Memory B cell (primary cell): ENCODE data around the gene UGGT2.

Source experiments
- ATAC-seq: fragments of 150-1000 bp; cut with Tn5 transposase; 2 replicates; pipeline ENCODE4 v1.10.0; 2021; ENCODE audit warnings: low read depth, mild to moderate bottlenecking, moderate library complexity
- DNase-seq, 2 donors: peaks; one replicate each; pipeline ENCODE4 v3.0.0; 2022; ENCODE audit warnings: low spot score in 2 of 2
- H3K27ac Mint-ChIP-seq: one replicate; pipeline ENCODE4 v1.8.0; 2022; ENCODE audit warnings: mild to moderate bottlenecking, moderate library complexity, mixed read lengths
- H3K27me3 Mint-ChIP-seq: one replicate; pipeline ENCODE4 v1.8.0; 2022; ENCODE audit warnings: mixed read lengths
- H3K36me3 Mint-ChIP-seq: one replicate; pipeline ENCODE4 v1.8.0; 2022; ENCODE audit warnings: mild to moderate bottlenecking, mixed read lengths
- H3K4me1 Mint-ChIP-seq: one replicate; pipeline ENCODE4 v1.8.0; 2022; ENCODE audit warnings: mixed read lengths
- H3K4me3 Mint-ChIP-seq: one replicate; pipeline ENCODE4 v1.8.0; 2022; ENCODE audit warnings: mild to moderate bottlenecking, moderate library complexity, mixed read lengths
- H3K9me3 Mint-ChIP-seq: one replicate; pipeline ENCODE4 v1.8.0; 2022; ENCODE audit warnings: mixed read lengths

The UGGT2 gene, protein sequence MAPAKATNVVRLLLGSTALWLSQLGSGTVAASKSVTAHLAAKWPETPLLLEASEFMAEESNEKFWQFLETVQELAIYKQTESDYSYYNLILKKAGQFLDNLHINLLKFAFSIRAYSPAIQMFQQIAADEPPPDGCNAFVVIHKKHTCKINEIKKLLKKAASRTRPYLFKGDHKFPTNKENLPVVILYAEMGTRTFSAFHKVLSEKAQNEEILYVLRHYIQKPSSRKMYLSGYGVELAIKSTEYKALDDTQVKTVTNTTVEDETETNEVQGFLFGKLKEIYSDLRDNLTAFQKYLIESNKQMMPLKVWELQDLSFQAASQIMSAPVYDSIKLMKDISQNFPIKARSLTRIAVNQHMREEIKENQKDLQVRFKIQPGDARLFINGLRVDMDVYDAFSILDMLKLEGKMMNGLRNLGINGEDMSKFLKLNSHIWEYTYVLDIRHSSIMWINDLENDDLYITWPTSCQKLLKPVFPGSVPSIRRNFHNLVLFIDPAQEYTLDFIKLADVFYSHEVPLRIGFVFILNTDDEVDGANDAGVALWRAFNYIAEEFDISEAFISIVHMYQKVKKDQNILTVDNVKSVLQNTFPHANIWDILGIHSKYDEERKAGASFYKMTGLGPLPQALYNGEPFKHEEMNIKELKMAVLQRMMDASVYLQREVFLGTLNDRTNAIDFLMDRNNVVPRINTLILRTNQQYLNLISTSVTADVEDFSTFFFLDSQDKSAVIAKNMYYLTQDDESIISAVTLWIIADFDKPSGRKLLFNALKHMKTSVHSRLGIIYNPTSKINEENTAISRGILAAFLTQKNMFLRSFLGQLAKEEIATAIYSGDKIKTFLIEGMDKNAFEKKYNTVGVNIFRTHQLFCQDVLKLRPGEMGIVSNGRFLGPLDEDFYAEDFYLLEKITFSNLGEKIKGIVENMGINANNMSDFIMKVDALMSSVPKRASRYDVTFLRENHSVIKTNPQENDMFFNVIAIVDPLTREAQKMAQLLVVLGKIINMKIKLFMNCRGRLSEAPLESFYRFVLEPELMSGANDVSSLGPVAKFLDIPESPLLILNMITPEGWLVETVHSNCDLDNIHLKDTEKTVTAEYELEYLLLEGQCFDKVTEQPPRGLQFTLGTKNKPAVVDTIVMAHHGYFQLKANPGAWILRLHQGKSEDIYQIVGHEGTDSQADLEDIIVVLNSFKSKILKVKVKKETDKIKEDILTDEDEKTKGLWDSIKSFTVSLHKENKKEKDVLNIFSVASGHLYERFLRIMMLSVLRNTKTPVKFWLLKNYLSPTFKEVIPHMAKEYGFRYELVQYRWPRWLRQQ (N-terminal part only)

DNA sequence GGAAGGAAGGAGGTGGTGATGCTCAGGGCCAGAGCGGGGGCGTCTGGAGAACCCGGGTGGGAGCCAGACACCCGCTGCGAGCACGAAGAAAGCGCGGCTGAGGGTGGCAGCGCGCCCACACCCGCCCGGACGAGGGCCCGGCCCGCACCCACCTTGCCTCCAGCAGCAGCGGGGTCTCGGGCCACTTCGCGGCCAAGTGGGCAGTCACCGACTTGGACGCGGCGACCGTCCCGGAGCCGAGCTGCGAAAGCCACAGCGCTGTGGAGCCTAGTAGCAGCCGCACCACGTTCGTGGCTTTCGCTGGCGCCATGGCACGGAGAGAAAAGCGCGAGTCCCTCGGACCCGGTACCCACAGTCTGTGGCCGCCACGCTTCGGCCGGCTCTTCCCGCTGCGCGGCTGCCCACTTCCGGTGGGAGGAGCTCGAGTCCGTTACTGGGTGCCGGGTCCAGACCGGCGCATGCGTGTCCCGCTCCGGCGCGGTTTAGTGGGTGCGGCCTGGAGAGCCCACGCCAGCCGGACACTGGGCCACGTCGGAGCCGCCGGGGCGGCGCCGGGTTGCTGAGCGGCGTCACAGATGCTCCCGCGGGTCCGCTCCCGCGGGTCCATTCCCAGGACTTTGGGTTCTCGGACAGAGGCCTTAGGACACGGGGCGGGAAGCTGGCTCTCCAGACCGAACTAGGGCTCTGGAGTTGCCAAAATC, at the start of gene UGGT2:
TSS of gene UGGT2 (minus strand) at position 399 of the 701 bp plus-strand sequence. CDS start at position 310, 89 bp downstream.
- Mint-ChIP-seq H3K9me3 (peaks cover 1% of the 10 kb centered on the region), H3K36me3 (no peaks in the 10 kb centered on the region), H3K4me1 (peaks cover 8% of the 10 kb centered on the region), H3K27me3 (peaks cover 8% of the 10 kb centered on the region), H3K4me3 (peak within 1 kb of the TSS; percentile 94), H3K27ac (peak within 1 kb of the TSS; percentile 62)
- ATAC-seq, result peak; percentile 70
- peak in 1 of 2 donors; percentile 24 for DNase-seq

DNA sequence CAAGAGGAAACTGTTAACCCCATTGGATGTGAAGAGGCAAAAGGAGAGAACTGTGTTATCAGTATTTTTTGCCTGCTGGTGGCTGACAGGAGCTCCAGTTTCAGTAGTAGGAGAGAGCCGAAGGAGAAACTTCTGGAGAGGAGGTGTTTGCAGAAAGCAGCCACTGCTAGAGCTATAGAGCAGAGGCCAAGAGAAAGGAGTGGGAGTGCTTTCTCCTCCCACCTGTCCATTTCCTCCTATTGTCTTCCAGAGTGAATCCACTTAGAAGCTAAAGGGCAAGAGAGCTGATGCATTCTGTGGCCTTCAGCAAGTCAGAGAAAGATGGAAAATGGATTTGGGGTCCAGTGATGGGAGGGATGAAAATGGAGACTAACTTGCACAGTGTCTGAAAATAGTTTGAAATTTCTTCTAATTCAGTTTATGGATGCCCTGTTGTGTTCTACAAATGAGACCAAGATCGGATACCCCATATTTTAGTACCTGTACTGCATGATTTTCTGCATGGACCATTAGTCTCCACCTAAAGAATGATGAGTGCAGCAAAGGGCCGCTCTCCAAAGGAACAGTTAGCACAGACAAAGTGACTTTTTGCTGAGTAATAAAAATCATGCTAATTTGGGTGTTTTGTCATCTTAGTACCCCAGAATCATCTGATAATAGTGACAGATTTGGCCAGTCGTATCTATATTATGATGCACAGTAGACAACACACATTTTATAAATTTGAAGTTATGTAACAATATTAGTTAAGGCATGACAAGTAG, 47.4 kb upstream of the UGGT2 start:
- ATAC-seq (no peak), DNase-seq (no peak)
- H3K27me3 Mint-ChIP-seq, result no peaks in the 10 kb centered on the region
- no peaks in the 10 kb centered on the region for H3K36me3 Mint-ChIP-seq
- H3K27ac Mint-ChIP-seq, result no peak overlapping the region
- H3K9me3 Mint-ChIP-seq, result peaks cover 4% of the 10 kb centered on the region
- no peaks in the 10 kb centered on the region for H3K4me1 Mint-ChIP-seq
- H3K4me3 Mint-ChIP-seq, result no peak overlapping the region

DNA sequence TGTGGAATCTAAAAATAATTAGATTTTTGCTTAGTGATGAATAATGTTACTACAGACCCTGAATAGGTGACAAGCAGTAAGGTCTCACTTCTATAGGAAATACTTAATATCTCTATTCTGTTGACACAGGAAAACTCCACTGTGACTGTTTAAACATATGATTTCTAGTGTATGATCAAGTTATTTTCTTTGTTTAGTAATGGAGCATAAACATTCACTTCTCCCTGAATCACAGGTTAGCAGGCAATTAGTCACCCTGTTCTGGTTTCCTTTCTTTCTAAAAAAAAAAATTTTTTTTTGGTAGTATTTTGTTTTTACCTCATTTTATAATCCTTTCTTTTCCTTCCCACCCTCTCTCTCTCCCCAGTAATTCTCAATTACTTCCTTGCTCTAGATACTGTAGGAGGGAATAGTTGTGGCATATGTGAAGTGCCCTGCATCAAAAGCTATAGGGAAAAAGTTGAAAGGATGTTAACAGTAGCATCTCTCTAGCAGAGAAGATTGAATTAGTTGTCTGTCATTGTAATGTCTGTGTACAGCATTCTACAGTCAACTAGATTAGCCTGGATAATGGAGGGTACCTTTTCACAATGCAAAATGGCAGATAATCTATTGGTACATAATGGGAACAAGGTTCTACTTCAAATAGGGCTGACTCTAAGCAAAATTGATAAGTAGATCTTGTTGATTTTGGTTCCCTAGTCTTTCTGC, 40.2 kb upstream of the UGGT2 start:
- no peak for DNase-seq
- H3K4me3 Mint-ChIP-seq, result no peak overlapping the region
- H3K9me3 Mint-ChIP-seq, result no peaks in the 10 kb centered on the region
- H3K27me3 Mint-ChIP-seq, result peaks cover 20% of the 10 kb centered on the region
- ATAC-seq, result no peak
- no peak overlapping the region for H3K27ac Mint-ChIP-seq
- no peaks in the 10 kb centered on the region for H3K36me3 Mint-ChIP-seq
- peaks cover 4% of the 10 kb centered on the region for H3K4me1 Mint-ChIP-seq

DNA sequence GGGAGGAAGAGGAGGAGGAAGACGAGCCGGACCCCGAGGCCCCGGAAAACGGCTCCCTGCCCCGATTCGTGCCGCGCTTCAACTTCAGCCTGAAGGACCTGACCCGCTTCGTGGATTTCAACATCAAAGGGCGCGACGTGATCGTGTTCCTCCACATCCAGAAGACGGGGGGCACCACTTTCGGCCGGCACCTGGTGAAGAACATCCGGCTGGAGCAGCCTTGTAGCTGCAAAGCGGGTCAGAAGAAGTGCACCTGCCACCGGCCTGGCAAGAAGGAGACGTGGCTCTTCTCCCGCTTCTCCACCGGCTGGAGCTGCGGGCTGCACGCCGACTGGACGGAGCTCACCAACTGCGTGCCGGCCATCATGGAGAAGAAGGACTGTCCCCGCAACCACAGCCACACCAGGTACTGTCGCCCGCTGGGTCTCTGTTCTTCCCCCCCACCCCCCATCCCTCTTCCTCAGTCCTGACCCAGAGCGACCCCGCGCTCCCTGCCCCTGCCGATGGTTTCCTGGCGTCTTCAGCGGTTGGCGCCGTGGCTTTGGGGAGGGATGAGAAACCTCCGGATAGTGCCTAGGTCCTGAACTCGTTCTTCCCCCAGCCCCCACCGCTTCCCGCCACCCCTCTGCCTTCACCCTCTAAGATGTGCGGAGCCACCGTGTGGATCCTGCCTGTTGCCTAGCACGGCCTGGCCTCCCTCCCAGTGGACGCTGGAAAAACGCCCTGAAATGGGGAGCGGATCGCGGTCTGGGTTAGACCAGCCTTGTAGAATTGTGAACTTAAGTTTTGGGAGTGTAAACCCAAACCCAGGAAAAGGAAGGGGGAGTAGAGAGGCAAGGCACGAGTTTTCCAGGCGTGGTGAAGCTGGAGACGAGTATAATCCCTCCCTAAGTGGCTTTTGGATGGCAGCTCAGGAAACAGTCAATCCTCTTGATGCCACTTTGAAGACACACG, 38.2 kb upstream of the UGGT2 start:
- Mint-ChIP-seq H3K36me3 (no peaks in the 10 kb centered on the region), H3K27ac (no peak overlapping the region), H3K9me3 (no peaks in the 10 kb centered on the region), H3K4me1 (peaks cover 4% of the 10 kb centered on the region), H3K27me3 (peaks cover 27% of the 10 kb centered on the region), H3K4me3 (peak overlapping the region; percentile 49)
- no peak for DNase-seq
- no peak for ATAC-seq

DNA sequence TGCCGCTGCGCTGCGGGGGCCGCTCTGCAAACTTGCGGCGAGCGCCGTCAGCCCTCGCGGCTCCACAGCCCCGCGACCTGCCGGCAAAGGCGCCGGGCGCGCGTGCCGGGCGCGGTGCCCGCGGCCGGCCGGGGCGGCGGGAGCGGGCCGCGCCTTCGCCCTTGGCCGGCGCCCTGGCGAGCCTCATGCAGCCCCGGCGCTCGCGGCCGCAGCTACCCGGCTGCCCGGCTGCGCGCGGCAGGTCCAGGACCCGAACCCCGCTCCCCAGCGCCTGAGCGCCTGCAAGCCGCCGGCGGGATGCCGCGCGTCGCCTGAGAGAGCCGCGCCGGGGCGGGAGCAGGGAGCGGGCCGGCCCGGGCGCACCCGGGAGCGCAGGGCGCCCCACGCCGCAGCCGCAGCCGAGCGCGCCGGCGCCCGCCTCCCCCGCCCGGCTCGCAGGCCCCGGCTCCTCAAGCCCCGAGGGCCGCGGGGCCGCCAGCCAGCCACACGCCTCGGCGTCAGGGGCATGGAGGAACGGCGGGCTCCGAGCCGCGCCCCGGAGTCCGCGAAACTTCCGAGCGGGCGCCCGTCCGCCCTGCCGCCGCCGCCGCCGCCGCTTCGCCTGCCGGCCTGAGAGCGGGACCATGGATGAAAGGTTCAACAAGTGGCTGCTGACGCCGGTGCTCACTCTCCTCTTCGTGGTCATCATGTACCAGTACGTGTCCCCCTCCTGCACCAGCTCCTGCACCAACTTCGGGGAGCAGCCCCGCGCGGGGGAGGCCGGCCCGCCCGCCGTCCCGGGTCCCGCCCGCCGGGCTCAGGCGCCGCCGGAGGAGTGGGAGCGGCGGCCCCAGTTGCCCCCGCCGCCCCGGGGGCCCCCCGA, 37.3 kb upstream of the UGGT2 start:
- DNase-seq (no peak), ATAC-seq (no peak)
- Mint-ChIP-seq H3K9me3 (no peaks in the 10 kb centered on the region), H3K36me3 (no peaks in the 10 kb centered on the region), H3K4me1 (peaks cover 4% of the 10 kb centered on the region), H3K27ac (no peak overlapping the region), H3K4me3 (no peak overlapping the region), H3K27me3 (peaks cover 31% of the 10 kb centered on the region)

DNA sequence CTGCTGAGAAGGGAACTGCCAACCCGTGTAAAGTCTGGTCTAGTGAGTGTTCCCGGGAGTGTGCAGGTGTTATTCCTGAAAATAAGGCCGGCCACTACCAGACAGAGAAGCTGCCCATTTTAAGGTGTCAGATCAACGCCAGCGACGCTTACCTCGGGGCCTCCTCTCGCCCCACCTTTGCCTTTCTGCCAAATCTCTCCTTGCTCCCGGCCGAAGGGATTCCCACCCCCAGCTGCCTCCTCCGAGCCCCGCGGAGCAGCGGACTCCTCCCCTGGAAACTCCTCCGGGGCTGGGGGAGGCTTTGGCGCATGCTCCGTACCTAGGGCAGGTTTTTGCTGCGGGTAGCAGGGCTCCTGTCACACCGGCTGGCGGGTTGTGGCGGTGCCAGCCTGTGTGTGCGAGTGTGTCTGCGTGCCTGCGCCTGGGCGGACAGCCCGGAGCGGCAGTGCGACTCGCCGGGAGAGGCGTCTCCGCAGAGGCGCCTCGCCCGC, 36.6 kb upstream of the UGGT2 start, which contains the start of gene HS6ST3:
TSS of gene HS6ST3 (plus strand) at position 359 of the 491 bp plus-strand sequence.
- Mint-ChIP-seq H3K4me1 (peaks cover 4% of the 10 kb centered on the region), H3K27ac (no peak within 1 kb of the TSS), H3K9me3 (no peaks in the 10 kb centered on the region), H3K4me3 (no peak within 1 kb of the TSS), H3K27me3 (peaks cover 31% of the 10 kb centered on the region), H3K36me3 (no peaks in the 10 kb centered on the region)
- DNase-seq (no peak), ATAC-seq (no peak)

DNA sequence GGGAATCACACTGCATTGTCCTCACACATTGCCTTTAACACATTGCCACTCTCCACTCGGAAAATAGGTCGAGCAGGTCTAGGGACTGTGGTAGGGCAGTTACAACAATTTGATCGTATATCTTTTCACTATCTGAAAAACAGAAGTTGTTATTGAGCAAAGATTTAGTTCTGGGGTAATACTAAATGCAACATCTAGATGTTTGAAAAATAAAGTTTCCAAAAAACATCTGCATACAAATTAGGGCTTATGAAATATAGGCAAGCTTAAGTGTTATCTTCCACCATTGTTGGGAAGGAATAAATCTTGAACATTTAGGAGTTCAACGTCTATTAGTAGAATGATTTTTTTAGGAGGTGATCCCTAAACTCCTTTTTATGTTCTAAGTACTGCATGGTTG, 35.9 kb upstream of the UGGT2 start:
- H3K27me3 Mint-ChIP-seq, result peaks cover 30% of the 10 kb centered on the region
- H3K4me3 Mint-ChIP-seq, result no peak overlapping the region
- DNase-seq (no peak), ATAC-seq (no peak)
- H3K4me1 Mint-ChIP-seq, result peaks cover 4% of the 10 kb centered on the region
- no peaks in the 10 kb centered on the region for H3K9me3 Mint-ChIP-seq
- H3K36me3 Mint-ChIP-seq, result no peaks in the 10 kb centered on the region
- no peak overlapping the region for H3K27ac Mint-ChIP-seq

DNA sequence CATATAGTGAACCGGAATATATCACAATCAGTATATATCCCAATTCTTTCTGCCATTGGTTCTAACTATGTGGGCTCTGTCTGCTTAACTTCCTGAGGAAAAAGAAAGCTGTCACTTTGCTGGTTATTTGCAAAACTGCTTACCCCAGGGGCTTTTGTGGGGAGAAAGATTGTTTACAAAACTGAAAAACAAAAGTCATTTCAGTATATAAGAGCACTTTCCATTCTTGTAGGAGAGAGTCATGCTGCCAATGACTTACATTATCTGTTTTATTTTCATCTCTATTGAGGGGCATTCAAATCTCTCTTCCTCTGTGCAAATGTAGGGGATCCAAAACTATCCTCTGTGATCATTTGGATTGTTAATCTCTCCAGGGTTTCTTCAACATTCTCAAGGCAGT, 33.5 kb upstream of the UGGT2 start:
- Mint-ChIP-seq H3K4me3 (no peak overlapping the region), H3K9me3 (peaks cover 2% of the 10 kb centered on the region), H3K4me1 (peaks cover 3% of the 10 kb centered on the region), H3K27ac (no peak overlapping the region), H3K27me3 (peaks cover 24% of the 10 kb centered on the region), H3K36me3 (no peaks in the 10 kb centered on the region)
- DNase-seq (no peak), ATAC-seq (no peak)

DNA sequence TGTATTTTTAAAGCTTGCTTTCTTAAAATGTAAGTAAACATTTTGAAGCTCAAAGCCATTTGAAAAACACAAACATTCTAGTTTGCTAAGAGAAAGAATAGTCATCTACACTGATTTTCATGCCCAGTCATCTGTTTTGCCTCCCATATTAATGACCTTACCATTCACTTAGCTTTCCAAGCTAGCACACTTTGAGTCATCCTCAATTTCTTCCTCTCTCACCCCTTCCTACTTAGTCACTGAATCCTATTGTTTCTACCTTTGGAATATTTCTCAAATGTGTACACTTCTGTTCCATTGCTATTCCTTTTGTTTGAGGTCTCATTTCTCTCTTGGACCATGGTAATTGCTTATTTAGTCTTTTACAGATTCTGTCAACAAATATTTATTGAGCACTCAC, 29.4 kb upstream of the UGGT2 start:
- H3K27me3 Mint-ChIP-seq, result peaks cover 12% of the 10 kb centered on the region

DNA sequence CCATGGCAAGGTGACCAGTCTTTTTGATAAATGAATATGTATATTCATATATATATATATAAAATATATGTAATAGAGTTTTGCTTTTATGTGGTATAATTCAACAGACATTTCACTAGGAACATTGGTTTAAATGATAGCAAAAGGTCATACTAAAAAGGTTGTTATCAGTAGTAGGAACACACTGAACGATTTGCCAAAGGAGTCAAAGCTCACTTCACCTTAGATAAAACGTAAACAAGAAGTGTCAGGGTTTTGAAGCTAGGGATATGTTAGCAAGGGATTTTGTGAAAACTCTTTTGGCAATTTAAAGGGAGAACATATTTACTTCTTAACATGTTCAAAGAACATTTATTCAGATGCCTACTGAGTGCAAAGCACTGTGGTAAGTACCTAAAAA, 28.7 kb upstream of the UGGT2 start:
- Mint-ChIP-seq H3K27me3 (peaks cover 9% of the 10 kb centered on the region), H3K27ac (no peak overlapping the region), H3K4me1 (no peaks in the 10 kb centered on the region), H3K4me3 (no peak overlapping the region), H3K9me3 (peaks cover 2% of the 10 kb centered on the region), H3K36me3 (no peaks in the 10 kb centered on the region)
- DNase-seq (no peak), ATAC-seq (no peak)

More for the DNA sequence above, 29.4 kb upstream of the UGGT2 start:
- Mint-ChIP-seq H3K4me3 (no peak overlapping the region), H3K9me3 (peaks cover 2% of the 10 kb centered on the region), H3K36me3 (no peaks in the 10 kb centered on the region), H3K4me1 (no peaks in the 10 kb centered on the region), H3K27ac (no peak overlapping the region)
- no peak for DNase-seq
- no peak for ATAC-seq

DNA sequence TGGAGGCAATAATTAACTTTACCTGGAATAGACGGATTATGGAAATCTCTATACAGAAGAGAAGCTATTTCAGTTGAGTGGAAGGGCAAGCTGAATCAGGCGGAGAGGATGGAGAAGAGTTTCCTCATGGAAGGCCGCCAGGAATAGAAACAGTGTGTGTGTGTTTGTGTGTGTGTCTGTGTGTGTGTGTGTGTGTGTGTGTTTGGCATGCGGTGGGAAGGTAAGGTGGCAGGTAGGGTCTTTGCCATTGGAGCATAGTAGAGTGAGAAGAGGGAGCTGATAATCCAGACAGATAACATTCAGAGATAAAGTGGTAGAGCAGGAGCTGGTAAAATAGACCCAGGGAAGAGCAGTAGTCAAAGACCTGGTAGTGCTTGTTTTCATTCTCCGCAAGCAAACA, 27.5 kb upstream of the UGGT2 start:
- peaks cover 2% of the 10 kb centered on the region for H3K9me3 Mint-ChIP-seq
- no peak overlapping the region for H3K27ac Mint-ChIP-seq
- DNase-seq (no peak), ATAC-seq (no peak)
- H3K36me3 Mint-ChIP-seq, result no peaks in the 10 kb centered on the region
- H3K27me3 Mint-ChIP-seq, result peaks cover 8% of the 10 kb centered on the region
- H3K4me1 Mint-ChIP-seq, result no peaks in the 10 kb centered on the region
- no peak overlapping the region for H3K4me3 Mint-ChIP-seq
